ENCODE measurements around the gene TRA2A. TPM values are rescaled to one million over a fixed set of nuclear protein-coding genes. Genes with fewer than 3 reads are reported as not detected.
A peak's percentile ranks its signal among the peaks of the same experiment; 100 is the strongest.

The TRA2A gene
- total and polyA plus RNA-seq, 9 of the 15 experiments (the other 6 are each of a cell fraction or from before 2014, with no cell fraction given): 22.7 to 210 (median 73.9) TPM

DNA sequence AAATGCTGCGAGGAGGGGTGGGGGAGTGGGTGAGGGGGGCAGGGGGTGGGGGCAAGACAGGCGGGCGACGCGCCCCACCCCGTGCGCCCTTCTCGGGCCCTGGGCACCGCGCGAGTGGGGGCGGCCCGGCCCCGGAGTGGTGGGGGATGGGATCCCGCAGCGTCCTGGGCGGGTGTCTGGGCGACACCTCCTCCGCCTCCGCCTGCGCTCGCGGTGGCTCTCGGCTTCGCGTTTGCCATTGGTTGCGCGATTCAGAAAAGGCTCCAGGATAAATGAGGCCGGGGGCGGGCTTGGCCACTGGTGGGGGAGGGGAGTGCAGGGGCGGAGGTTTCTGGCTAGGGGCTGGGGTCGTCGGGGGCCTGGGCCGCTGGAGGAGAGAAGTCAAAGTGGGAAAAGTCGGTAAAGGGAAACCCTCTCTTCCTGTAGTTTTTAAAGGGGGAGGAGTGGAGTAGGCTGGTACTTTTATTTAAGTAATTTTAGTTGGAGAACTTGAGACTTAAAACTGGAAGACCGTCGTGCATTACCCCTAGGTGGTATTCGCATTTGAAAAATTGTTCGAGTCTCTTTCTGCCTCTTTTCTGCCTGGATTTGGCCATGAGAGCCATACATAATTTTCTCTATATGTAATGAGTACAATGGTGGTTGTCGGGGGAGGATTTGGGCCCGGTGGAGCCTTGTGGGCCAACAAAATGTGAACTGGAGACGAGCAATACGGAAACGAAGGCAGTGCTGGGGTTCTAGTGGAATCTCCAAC lies 60.5 kb downstream of the TRA2A start (continued):
- TF ChIP-seq, protein P1, sequence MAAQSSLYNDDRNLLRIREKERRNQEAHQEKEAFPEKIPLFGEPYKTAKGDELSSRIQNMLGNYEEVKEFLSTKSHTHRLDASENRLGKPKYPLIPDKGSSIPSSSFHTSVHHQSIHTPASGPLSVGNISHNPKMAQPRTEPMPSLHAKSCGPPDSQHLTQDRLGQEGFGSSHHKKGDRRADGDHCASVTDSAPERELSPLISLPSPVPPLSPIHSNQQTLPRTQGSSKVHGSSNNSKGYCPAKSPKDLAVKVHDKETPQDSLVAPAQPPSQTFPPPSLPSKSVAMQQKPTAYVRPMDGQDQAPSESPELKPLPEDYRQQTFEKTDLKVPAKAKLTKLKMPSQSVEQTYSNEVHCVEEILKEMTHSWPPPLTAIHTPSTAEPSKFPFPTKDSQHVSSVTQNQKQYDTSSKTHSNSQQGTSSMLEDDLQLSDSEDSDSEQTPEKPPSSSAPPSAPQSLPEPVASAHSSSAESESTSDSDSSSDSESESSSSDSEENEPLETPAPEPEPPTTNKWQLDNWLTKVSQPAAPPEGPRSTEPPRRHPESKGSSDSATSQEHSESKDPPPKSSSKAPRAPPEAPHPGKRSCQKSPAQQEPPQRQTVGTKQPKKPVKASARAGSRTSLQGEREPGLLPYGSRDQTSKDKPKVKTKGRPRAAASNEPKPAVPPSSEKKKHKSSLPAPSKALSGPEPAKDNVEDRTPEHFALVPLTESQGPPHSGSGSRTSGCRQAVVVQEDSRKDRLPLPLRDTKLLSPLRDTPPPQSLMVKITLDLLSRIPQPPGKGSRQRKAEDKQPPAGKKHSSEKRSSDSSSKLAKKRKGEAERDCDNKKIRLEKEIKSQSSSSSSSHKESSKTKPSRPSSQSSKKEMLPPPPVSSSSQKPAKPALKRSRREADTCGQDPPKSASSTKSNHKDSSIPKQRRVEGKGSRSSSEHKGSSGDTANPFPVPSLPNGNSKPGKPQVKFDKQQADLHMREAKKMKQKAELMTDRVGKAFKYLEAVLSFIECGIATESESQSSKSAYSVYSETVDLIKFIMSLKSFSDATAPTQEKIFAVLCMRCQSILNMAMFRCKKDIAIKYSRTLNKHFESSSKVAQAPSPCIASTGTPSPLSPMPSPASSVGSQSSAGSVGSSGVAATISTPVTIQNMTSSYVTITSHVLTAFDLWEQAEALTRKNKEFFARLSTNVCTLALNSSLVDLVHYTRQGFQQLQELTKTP (IDR thresholded peaks at IDR 0.05; ENCODE audit: low read depth in 1 of 2, partially characterized antibody in 2 of 2): peak; percentile 65 to 68
- TF ChIP-seq, protein P2, sequence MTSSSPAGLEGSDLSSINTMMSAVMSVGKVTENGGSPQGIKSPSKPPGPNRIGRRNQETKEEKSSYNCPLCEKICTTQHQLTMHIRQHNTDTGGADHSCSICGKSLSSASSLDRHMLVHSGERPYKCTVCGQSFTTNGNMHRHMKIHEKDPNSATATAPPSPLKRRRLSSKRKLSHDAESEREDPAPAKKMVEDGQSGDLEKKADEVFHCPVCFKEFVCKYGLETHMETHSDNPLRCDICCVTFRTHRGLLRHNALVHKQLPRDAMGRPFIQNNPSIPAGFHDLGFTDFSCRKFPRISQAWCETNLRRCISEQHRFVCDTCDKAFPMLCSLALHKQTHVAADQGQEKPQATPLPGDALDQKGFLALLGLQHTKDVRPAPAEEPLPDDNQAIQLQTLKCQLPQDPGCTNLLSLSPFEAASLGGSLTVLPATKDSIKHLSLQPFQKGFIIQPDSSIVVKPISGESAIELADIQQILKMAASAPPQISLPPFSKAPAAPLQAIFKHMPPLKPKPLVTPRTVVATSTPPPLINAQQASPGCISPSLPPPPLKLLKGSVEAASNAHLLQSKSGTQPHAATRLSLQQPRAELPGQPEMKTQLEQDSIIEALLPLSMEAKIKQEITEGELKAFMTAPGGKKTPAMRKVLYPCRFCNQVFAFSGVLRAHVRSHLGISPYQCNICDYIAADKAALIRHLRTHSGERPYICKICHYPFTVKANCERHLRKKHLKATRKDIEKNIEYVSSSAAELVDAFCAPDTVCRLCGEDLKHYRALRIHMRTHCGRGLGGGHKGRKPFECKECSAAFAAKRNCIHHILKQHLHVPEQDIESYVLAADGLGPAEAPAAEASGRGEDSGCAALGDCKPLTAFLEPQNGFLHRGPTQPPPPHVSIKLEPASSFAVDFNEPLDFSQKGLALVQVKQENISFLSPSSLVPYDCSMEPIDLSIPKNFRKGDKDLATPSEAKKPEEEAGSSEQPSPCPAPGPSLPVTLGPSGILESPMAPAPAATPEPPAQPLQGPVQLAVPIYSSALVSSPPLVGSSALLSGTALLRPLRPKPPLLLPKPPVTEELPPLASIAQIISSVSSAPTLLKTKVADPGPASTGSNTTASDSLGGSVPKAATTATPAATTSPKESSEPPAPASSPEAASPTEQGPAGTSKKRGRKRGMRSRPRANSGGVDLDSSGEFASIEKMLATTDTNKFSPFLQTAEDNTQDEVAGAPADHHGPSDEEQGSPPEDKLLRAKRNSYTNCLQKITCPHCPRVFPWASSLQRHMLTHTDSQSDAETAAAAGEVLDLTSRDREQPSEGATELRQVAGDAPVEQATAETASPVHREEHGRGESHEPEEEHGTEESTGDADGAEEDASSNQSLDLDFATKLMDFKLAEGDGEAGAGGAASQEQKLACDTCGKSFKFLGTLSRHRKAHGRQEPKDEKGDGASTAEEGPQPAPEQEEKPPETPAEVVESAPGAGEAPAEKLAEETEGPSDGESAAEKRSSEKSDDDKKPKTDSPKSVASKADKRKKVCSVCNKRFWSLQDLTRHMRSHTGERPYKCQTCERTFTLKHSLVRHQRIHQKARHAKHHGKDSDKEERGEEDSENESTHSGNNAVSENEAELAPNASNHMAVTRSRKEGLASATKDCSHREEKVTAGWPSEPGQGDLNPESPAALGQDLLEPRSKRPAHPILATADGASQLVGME (CRISPR knock-in tag; IDR thresholded peaks at IDR 0.05): no peak
- TF ChIP-seq HDAC2 (IDR thresholded peaks at IDR 0.05) (0 out of 2 replicates have a peak, but pooled peaks have one; percentile 16), YY1 (IDR thresholded peaks at IDR 0.05; ENCODE audit: borderline replicate concordance in 1 of 3, control insufficient read depth in 1 of 3, extremely low read depth in 1 of 3, insufficient read depth in 3 of 3, insufficient read length in 1 of 3, insufficient replicate concordance in 2 of 3, low read depth in 1 of 3, low read length in 2 of 3) (peak in 2 of 3 experiments; percentile 36 to 59), ZNF212 (CRISPR knock-in tag; IDR thresholded peaks at IDR 0.05) (no peak), CREB1 (IDR thresholded peaks at IDR 0.05) (0 out of 2 replicates have a peak, but pooled peaks have one; percentile 16), CREB1 (CRISPR knock-in tag; IDR thresholded peaks at IDR 0.05) (no peak), SRSF7 (optimal IDR thresholded peaks at IDR 0.05; ENCODE audit: low read depth, low read length) (no peak), NBN (IDR thresholded peaks at IDR 0.05; ENCODE audit: low read depth) (0 out of 2 replicates have a peak, but pooled peaks have one; percentile 42), ZNF197 (CRISPR knock-in tag; IDR thresholded peaks at IDR 0.05; ENCODE audit: low read depth) (0 out of 2 replicates have a peak, but pooled peaks have one; percentile 25), RBM39 (optimal IDR thresholded peaks at IDR 0.05; ENCODE audit: low read depth, low read length) (no peak), ZC3H11A (IDR thresholded peaks at IDR 0.05; ENCODE audit: low read depth, low read length) (no peak)
- TF ChIP-seq, protein P3, sequence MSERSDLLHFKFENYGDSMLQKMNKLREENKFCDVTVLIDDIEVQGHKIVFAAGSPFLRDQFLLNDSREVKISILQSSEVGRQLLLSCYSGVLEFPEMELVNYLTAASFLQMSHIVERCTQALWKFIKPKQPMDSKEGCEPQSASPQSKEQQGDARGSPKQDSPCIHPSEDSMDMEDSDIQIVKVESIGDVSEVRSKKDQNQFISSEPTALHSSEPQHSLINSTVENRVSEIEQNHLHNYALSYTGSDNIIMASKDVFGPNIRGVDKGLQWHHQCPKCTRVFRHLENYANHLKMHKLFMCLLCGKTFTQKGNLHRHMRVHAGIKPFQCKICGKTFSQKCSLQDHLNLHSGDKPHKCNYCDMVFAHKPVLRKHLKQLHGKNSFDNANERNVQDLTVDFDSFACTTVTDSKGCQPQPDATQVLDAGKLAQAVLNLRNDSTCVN (CRISPR knock-in tag; IDR thresholded peaks at IDR 0.05): no peak
- TF ChIP-seq, protein P4, sequence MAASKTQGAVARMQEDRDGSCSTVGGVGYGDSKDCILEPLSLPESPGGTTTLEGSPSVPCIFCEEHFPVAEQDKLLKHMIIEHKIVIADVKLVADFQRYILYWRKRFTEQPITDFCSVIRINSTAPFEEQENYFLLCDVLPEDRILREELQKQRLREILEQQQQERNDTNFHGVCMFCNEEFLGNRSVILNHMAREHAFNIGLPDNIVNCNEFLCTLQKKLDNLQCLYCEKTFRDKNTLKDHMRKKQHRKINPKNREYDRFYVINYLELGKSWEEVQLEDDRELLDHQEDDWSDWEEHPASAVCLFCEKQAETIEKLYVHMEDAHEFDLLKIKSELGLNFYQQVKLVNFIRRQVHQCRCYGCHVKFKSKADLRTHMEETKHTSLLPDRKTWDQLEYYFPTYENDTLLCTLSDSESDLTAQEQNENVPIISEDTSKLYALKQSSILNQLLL (CRISPR knock-in tag; IDR thresholded peaks at IDR 0.05; ENCODE audit: borderline replicate concordance): no peak

All from K562 (cell line).